ENCODE results near the gene P2RX4.

DNA sequence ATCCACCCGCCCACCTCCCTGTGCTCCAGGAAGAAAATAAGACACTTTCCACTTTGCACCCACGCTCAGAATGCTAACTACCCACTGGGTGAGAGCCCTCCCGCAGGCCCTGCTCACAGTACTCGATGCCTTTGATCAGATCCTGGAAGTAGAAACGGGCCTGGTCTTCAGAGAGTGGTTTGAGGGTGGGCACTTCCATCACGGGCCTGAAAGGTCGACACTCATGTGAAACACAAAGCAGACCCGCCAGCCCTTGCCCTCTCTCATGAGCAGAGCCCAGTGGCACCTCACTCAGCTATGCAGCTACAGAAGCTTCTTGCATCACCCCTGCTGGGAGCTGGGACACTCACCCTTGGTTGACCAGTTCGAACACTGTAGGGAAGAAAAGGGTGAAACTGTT, 45.5 kb downstream of the P2RX4 start:
- TF ChIP-seq POLR2AphosphoS5 (IDR thresholded peaks at IDR 0.05; ENCODE audit: low read depth, low read length) (no peak), POLR2A (IDR thresholded peaks at IDR 0.05; ENCODE audit: low read depth, low read length) (no peak), TAF1 (IDR thresholded peaks at IDR 0.05; ENCODE audit: borderline replicate concordance, low read depth, low read length) (no peak)
